Bronchial epithelial cell (primary cell): ENCODE data around the gene NATD1. TPM values are rescaled to one million over a fixed set of nuclear protein-coding genes. Genes with fewer than 3 reads are reported as not detected.

Experiments
- DNase-seq: peaks from one replicate; pipeline ENCODE4 v3.0.0-alpha.2; 2010; ENCODE audit warnings: low read depth
- FAIRE-seq: peaks from 2 replicates; lab custom pipeline; 2011; peaks lifted over from hg19 to GRCh38; lab: Jason Lieb, UNC
- H3K27me3 ChIP-seq: 2 replicates; pipeline ENCODE4 v1.5.1; 2011; ENCODE audit warnings: low read length; ENCODE audit not compliant: control insufficient read depth, insufficient read depth
- H3K36me3 ChIP-seq: 2 replicates; pipeline ENCODE4 v1.5.1; 2011; ENCODE audit warnings: low read length; ENCODE audit not compliant: control insufficient read depth, insufficient read depth
- H3K4me3 ChIP-seq: 2 replicates; pipeline ENCODE4 v1.5.1; 2011; ENCODE audit warnings: mild to moderate bottlenecking, low read depth, low read length, control low read depth
- CTCF ChIP-seq: IDR thresholded peaks from 2 replicates; pipeline ENCODE4 v1.5.1; 2011; ENCODE audit warnings: mild to moderate bottlenecking, moderate library complexity, low read length, control low read depth, inconsistent platforms; ENCODE audit not compliant: insufficient read depth, severe bottlenecking
- total RNA-seq: library from RNA; depleted of rRNA; stranded (reverse); fragments of >200 nt; gene quantifications from 2 replicates; pipeline ENCODE4 v1.2.1, GENCODE V29; 2014

Gene NATD1
- total RNA-seq, 1 donor from 2014 or later: 0.53 TPM

DNA sequence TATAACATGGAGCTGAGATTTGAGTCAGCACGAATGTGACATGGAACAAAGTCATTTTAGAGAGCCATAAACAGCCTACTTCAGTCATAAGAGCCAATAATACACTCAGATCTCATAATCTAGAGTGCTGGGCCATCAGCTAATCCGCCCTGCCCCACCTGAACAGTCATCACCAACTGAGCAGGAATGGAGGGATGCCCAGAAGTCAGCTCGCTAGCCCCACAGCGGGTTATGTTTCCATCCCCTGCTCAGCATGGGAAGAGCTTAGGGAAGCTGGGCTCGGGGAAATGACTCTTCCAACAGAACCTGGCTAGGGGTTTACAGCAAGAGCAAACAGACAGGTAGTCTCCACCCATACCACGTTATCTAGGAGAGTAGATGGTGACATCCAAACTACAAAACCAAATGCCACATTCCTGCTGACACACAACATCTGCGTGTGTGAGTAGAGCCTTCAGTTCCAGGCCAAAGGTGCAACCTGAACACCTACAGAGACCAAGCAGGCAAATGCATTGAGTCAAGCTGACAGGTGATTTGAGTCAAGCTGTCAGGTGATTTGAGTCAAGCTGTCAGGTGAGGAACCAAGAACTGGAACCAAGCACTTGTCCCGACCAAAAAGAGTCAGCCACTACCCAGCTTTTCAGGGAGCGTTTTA is 41.3 kb downstream of the NATD1 start:
- no peaks in the 10 kb centered on the region for H3K27me3 ChIP-seq
- no peak for TF ChIP-seq CTCF
- DNase-seq (peak; percentile 30), FAIRE-seq (no peak)
- no peak overlapping the region for H3K4me3 ChIP-seq
- peaks cover 13% of the 10 kb centered on the region for H3K36me3 ChIP-seq

GRCh38 chr17:21210411-21211076 is 42.7 kb downstream of the NATD1 start:
- H3K36me3 ChIP-seq: peaks cover 13% of the 10 kb centered on the region
- H3K4me3 ChIP-seq: no peak overlapping the region
- FAIRE-seq (no peak), DNase-seq (no peak)
- no peak for TF ChIP-seq CTCF
- H3K27me3 ChIP-seq: no peaks in the 10 kb centered on the region

DNA sequence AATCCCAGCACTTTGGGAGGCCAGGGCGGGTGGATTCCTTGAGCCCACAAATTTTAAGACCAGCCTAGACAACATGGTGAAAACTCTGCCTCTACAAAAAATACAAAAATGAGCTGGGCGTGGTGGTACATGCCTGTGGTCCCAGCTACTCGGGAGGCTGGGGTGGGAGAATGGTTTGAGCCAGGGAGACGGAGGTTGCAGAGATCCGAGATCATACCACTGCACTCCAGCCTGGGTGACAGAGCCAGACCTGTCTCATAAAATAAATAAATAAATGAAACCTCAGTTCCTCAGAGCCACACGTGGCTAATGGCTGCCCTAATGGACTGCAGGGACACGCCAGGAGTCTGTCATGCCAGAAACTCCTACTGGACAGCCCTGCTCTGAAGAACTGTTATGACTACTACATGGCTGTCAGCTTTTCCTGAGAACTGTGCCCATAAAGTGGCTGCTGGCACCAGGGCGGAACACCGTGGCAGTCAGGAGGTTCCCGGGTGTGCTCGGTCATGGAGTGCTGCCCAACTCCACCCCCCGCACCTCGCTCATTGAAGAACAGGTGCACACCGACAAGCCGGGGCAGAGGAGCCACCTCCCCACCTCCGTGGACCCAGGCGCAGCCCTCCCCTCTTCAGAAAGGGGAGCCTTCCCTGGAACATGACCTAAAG is 43.6 kb downstream of the NATD1 start:
- Histone ChIP-seq H3K27me3 (no peaks in the 10 kb centered on the region), H3K4me3 (no peak overlapping the region), H3K36me3 (peaks cover 14% of the 10 kb centered on the region)
- no peak for TF ChIP-seq CTCF
- FAIRE-seq (no peak), DNase-seq (no peak)

DNA sequence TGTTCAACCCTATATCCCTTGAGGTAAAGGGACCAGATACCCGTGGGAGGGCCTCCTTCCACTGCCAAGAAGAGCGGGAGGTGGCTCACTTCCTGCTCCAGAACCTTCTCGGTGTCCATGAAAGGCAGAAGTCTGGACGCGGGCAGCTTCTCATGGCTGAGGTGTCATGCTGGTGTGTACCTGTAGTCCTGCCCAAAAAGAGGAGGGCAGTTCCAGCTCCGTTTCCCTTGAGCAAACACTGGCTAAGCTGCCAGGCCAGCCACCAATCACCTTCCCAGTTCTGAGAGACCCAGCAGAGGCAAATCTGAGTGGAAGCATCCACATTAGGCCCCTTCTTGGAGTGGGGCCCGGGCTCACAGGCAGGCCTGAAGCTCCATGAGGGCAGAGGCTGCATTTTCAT is 44.9 kb downstream of the NATD1 start:
- no peak for TF ChIP-seq CTCF
- H3K36me3 ChIP-seq: peaks cover 14% of the 10 kb centered on the region
- FAIRE-seq (no peak), DNase-seq (no peak)
- H3K4me3 ChIP-seq: no peak overlapping the region
- no peaks in the 10 kb centered on the region for H3K27me3 ChIP-seq

DNA sequence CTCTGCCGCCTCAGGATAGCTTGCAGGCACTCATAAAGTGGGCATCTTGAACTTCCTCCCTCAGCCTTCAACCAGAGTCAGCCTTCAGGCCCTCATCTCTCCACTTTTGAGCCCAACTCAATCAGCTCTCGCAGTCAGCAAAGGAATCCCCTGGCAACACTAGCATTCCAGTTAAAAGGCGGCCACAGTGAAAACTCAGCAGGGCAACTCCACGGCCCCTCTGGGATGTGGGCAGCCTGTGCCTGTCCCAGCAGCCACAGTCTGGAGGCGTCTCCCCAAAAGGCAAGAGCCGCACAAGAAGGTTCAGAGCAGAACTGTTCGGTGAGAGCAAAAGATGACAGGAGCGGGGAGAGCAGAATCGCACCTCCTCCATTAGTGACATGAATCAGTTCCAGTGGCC is 48.3 kb downstream of the NATD1 start:
- no peak overlapping the region for H3K4me3 ChIP-seq
- H3K27me3 ChIP-seq: no peaks in the 10 kb centered on the region
- TF ChIP-seq CTCF: no peak
- peaks cover 10% of the 10 kb centered on the region for H3K36me3 ChIP-seq
- no peak for FAIRE-seq
- no peak for DNase-seq
